Stimulated activated CD8-positive, alpha-beta memory T cell treated with anti-CD3 and anti-CD28 coated beads, Interleukin-15, amount 100 ng/mL, for 24 hours (primary cell): ENCODE data around the gene TRMT112.

ENCODE experiments used
- DNase-seq: peaks from one replicate; pipeline ENCODE4 v3.0.0-alpha.2; 2020; ENCODE audit warnings: low read depth

The TRMT112 gene

DNA sequence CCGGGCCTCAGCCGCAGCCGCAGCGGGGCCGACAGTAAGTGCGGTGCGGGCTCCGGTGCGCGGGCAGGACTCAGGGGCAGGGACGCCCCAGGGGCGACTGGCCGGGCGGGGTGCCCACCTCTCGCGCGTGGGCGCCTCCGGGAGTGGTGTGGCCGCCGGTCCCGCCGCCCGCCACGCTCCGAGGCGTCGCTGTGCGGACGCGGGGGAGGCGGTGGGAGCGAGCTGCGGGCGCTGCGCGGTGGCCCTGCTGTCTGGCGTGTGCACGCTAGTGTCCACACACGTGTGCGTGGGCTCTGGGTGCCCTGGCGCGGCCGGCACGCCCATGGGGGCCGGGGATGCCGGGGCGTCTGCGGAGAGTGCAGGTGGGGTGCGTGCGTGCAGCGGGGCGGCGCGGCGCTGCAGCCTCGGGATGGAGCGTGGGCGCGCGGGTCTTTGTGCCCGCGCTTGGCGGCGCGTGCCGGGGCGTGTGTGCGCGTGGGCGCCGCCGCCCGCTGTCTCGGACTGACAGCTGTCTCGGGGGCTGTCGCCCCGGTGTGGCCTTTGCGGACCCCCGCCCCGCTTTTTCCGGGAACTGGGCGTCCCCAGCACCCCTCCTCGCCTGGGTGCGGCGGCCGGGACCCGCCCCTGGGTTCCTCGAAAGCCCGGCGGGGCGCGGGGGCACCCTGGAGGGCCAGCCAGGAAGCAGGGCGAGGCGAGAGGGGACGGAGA is 25.5 kb downstream of the TRMT112 start:
- no peak for DNase-seq

DNA sequence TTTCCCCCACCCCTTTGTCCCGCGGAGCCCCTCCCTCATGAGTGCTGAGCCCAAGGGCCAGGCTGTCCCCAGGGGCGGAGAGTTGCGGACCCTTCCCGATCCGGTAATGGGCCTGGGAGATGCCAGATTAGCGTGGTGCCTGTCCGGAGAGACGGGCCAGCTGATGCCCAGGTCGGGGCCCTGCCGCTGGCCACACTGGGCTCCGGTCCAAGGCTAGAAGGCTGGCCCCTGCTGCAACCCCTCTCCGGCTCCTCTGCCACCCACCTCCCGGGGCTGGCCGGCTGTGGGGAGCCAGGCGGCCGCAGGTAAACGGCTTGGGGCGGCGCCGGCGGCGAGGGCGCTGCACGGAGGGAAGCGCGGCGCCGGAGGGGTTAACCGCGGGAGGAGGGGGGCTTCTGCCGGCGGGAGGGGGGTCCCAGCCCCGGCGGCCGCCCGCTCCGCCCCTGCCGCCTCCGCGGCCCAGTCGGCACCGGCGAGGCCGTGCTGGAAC is 26.1 kb downstream of the TRMT112 start, which contains the start of gene KCNK4:
KCNK4 (plus strand) TSS at position 41 of the 490 bp plus-strand sequence. CDS start 1,717 bp downstream, outside the sequence.
- DNase-seq: no peak

DNA sequence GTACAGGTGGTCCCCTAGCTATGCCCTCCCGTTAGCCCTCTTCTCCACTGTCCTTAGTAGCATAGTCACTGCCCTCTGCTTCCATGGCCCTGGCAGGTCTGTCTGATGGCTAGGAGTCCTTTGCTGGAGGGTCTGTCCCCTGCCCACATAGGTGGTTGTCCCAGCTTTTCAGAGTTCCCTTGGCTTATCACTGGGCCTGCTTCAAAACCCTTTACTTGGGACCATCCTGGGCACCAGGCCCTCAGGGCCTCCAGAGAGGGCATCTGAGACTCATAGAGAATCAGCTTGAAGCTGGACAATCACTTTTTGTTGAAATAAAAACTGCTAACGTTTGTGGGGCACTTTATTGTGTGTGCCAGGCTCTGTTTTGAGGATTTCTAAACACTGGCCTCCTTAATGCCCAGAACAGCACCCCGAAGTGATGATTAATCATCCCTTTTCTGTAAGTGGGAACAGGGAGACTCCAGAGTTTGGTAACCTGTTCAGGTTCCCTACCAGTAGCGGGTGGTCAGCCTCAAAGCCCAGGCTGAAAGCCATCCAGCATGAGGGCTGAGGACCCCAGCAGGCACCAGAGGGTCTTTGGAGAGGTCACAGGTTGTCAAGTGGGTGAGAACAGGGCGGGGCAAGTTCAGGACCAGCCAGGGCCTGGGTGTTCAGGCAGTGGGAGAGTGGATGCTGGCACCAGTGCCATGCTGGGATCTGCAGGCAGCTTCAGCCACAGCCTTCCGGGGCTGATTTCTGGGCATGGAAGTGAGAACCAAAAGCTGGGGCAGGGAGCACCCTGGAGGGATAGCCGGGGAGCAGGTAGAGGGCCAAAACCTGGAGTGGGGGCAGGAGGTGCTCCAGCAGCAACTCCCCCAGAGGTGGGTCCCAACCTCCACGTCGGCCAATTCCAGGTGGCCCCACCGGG is 26.8 kb downstream of the TRMT112 start:
- no peak for DNase-seq

DNA sequence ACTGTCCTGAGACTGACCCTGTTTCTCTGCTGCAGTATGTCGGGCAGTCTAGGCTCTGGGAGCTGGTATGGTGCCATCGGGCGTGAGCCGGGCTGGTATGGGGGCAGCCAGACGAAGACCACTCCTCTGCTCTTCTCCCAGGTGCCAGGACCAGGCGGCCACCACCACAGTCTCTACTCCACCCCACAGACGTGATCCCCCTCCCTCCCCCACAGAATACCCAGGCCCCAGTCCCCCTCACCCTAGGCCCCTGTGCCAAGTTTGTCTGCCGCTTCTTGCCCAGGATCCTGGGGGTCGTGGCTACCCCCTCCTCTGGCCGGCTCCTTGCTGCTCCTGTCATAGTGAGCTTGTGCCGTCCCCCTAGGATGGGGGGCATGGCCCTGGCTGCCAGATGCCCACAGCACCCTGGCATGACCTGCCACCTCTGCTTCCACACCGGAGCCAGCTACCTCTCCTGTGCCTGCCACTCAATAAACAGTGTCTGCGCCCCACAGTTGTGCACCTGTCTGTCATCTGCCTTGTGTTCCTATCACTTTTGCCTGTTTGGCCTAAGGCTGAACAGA is 28.3 kb downstream of the TRMT112 start:
- DNase-seq: no peak

DNA sequence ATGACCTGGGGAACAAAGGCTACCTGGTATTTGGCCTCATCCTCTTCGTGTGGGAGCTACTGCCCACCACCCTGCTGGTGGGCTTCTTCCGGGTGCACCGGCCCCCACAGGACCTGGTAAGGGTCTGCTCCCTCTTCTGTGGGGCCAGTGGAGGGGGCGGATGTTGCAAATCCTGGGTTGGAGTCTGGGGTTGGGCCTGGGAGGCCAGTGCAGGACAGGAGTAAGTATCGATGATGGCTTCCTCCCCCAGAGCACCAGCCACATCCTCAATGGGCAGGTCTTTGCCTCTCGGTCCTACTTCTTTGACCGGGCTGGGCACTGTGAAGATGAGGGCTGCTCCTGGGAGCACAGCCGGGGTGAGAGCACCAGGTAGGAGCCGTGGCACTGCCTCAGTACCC is 29.0 kb downstream of the TRMT112 start:
- DNase-seq: no peak

DNA sequence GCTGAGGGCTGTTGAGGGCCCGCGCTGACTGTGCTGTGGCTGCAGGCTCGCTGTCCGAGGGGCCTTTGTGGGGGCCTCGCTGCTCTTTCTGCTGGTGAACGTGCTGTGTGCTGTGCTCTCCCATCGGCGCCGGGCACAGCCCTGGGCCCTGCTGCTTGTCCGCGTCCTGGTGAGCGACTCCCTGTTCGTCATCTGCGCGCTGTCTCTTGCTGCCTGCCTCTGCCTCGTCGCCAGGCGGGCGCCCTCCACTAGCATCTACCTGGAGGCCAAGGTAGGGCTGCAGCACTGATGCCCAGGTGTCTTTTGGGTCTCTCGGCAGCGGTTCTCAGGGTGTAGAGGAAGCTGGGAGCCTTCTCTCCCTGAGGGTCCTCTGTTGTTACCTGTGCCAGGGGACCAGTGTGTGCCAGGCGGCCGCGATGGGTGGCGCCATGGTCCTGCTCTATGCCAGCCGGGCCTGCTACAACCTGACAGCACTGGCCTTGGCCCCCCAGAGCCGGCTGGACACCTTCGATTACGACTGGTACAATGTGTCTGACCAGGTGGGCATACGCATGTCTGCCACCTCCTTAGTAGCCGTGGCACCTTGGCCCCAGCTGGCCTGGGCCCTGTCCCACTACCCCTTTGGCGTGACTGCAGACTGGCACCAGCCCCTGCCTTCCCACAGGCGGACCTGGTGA is 29.5 kb downstream of the TRMT112 start:
- DNase-seq: no peak

DNA sequence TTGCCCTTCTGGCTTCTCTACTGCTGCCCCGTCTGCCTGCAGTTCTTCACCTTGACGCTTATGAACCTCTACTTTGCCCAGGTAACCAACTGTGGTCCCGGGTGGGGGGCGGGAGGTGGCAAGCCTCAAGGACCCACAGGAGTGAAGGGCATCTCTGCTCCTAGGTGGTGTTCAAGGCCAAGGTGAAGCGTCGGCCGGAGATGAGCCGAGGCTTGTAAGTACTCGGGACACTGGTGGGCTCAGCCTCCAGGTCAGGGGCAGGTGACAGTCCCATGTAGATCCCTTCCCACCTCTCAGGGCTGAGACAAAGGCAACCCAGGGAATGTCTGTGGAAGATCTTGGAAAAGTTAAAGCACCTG is 30.6 kb downstream of the TRMT112 start:
- DNase-seq: no peak

DNA sequence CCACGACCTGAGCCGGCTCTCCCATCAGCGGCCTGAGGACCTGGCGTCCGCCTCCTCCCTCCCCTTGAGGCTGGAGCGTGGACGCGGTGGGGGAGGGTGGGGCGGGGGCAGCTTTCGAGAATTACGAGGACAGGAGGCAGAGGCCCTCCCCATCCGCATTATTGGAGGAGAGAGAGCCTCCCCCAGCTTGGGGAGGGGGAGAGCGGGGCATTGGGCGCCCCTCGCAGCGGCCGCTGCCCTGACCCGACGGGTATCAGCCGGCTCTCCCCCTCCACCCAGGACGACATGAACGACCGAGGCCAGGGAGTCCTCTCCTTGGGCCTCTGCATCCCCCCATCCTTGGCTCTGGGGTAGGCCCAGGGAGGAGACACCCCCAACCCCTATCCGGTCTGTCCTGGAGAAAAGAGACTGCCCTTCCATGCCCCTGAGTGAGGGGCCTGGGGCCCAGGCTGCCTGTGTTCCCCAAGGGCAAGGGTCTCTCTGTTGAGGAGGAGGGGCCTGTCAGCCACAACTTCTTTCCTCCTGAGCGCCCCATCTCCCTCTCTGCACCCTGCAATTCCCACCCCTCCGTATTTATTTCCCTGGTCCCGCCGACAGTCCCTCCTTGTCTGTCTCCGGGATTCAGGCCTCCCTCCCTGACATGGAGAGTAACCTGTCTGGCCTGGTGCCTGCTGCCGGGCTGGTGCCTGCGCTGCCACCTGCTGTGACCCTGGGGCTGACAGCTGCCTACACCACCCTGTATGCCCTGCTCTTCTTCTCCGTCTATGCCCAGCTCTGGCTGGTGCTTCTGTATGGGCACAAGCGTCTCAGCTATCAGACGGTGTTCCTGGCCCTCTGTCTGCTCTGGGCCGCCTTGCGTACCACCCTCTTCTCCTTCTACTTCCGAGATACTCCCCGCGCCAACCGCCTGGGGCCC is 31.2 kb downstream of the TRMT112 start:
- no peak for DNase-seq

DNA sequence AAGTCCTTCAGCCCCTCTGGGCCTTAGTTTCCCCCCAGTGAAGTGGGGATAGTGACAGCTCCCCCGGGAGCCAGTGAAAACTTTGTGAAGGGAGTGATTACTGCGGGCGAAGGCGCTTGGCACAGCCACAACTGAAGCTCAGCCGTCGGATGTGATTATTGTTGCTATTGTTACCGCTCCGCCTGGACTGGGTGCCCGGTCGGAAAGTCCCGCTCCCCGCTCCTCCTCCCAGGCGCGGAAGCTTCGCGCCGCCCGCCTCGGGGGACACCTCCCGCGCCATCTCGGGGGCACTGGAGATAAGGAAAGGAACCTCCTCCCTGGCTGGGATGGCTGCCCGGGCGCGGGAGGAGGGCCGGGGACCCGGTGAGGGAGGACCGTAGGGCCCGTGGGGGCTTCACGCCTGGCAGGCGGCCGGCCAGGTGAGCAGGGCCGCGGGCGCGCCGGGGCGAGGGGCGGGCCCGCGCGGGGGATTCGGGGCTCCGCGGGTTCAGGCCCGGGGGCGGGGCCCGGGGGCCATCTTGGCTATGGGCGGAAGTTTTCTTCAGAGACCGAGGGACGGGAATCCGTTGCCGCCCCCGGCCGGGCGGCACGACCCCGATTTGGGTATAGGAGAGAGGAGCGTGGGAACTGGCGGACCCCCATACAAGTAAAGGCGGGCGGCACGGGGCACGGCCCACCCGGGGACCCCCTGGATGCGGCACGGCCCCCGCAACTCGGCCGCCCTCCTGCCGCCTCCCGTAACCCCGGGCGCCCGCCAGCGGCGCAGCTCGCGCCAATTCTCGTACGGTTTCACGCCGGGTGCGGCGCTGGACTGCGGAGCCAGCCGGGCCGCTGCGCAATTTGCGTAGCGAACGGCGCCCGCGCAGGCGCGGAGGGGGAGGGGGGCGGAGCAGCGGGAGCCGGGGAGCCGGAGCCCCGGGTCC is 32.1 kb downstream of the TRMT112 start, which contains the start of gene GPR137:
GPR137 (plus strand) TSS at position 887 of the 923 bp plus-strand sequence. CDS start 677 bp downstream, outside the sequence.
- peak; percentile 95 for DNase-seq

DNA sequence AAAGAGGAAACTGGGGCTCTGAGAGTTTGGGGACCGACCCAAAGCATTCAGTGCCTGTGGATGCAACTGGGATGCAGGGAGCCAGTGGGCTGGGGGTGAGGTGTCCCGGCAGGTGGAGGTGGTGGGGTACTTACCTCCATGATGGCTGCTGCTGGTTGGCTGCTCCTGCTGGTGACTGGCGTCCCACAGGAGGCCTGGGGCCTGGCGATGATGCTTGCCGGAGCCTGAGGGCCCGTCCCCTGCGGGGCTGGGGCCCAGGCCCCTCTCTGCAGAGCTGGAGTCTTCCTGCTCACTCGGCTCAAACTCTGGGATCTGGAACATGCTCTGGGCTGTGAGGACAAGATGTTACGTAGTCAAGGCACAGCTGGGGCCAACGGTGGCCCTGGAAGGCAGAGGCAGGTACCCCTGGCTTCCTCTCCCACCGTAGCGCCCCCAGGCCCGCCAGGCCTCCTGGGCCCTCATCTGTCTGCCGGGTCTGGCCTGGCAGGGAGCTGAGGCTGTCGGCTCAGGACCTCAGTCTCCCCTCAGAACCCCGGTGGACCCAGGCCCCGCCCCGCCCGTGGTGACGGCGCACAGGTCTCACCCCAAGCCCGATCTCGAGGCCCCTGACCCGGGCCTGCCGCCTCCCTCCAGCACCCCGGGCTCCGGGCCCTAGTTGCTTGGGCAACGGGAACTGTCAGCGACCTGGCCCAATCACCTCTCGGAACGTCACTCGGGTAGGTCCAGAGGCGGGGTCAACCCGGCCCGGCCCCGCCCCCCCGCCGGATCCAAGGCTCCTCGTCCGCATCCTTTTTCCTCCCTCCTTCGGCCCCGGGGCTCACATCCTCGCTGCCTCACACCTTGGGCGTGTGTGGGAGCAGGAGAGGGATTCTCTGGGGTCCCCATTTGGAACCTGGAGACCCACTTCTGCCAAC is 33.1 kb downstream of the TRMT112 start, which contains the start of gene BAD:
BAD (minus strand) TSS at position 618 of the 914 bp plus-strand sequence; CDS start at position 321, 297 bp downstream.
- peak; percentile 90 for DNase-seq

DNA sequence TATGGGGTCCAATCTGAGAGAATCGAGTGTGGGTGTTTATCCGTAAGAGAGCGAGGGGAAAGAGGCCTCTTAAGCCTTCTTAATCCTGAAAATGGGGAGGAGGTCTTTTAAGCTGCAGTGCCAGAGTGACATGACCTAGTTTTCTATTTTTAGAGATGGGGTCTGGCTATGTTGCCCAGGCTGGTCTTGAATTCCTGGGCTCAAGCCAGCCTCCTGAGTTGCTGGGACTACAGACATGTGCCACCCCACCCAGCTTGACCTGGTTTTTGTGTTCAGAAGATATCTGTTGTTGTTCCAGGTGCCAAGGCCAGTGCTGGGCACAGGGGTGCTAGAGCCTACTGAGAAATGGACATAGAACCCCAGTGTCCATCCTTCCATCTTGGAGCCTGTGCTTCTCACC is 34.3 kb downstream of the TRMT112 start:
- no peak for DNase-seq

DNA sequence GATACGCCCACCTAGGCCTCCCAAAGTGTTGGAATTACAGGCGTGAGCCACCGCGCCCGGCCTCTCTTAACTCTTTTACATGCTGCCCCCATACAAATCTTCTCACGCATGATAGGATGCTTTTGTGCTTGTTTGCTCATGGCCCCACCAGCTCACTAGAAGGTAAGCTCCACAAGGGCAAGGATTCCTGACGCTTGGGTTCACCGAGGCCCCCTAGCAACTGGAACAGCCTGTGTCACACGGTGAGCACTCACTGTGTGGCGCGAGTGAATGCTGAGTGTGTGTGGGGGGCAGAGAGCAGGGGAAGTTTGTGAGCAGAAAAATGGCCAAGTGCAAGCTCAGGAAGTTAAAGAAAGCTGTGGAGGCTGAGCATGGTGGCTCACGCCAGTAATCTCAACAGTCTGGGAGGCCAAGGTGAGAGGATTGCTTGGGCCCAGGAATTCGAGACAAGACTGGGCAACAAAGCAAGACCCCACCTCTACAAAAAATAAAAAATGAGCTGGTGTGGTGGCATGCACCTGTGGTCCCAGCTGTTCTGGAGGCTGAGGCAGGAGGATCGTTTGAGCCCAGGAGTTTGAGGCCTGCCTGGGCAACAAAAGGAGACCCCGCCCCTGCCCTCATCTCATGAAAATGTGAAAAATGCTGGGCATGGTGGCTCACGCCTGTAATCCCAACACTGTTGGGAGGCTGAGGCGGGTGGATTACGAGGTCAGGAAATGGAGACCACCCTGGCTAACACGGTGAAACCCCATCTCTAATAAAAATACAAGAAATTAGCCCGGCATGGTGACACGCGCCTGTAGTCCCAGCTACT is 35.2 kb downstream of the TRMT112 start:
- no peak for DNase-seq

DNA sequence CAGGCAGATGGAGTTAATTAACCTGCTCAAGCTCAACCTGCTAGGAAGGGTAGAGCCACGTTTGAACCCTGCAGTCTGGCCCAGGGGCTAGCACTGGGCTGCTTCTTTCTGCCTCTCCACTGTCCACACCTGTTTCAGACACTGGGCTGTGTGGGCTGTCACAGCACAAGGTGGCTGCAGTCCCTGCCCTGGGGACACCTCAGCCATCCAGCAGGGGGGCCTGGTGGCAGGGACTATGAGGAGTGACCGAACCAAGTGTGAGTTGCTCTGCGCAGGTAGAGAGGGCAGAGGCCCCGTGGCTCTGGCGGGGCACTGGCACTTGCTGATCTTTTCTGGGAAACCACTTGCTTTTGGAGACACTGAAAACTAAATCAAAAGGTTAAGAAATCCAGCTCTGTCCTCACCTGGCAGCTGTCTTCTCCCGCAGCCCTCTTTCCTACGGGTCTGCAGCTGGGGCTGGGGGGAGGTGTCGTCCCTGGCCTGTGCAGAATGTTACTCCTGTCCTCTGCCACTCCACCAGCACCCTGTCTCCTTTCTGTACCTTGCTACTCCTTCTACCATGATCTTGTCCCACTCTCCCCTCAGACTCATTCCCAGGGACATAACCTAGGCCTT is 38.7 kb downstream of the TRMT112 start:
- no peak for DNase-seq

DNA sequence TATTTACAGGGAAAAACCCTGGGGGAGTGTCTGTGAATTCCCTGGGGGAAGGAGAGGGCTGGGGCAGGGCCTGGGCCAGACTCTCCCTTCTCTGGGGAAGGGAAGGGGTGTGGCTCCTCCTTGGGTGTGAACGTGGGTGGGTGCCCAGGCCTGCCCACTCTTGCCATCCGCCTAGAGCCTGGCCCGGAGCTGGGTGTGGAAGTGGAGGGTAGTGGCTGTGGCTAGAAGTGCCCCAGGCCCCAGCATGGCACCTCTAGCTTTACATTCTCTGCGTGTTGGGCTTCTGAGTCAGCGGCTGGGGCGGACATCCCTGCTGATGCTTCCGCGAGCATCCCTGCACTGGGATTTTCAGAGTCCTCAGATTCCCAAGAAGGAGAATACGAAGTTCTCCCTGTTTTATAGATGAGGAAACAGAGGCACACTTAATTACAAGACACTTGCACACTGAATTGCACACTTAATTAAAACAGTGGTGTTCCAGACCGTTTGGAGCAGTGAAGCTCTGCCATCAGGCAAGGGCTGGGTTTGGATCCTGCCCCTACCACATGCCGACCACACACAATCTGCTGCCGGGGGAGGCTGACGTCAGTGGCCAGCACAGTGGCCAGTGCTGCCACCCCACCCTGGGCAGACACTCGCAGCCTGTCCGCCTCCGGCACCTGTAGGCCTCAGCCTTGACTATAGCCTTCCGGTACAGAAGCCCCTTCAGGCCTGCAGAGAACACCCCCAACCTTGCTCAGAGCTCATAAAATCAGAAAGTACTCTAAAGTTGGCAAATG is 40.5 kb downstream of the TRMT112 start:
- no peak for DNase-seq

DNA sequence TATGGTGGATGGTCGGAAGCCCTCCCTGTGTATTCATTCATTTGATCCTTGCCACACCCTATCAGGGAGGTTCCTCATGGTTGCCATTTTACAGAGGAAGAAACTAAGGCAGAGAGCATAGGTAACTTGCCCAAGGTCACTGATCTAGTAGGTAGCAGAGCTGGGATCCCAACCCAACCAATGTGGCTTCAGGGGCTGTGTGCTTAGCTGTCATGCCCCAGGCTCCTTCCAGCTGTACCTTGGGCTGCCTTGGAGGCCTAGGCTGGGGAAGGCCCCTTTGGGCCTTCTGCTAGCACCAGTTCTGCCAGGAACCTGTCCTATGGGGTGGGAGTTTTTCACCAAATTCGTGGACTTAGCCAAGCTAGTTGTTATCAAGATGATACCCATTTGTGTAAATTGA is 41.5 kb downstream of the TRMT112 start:
- DNase-seq: no peak

DNA sequence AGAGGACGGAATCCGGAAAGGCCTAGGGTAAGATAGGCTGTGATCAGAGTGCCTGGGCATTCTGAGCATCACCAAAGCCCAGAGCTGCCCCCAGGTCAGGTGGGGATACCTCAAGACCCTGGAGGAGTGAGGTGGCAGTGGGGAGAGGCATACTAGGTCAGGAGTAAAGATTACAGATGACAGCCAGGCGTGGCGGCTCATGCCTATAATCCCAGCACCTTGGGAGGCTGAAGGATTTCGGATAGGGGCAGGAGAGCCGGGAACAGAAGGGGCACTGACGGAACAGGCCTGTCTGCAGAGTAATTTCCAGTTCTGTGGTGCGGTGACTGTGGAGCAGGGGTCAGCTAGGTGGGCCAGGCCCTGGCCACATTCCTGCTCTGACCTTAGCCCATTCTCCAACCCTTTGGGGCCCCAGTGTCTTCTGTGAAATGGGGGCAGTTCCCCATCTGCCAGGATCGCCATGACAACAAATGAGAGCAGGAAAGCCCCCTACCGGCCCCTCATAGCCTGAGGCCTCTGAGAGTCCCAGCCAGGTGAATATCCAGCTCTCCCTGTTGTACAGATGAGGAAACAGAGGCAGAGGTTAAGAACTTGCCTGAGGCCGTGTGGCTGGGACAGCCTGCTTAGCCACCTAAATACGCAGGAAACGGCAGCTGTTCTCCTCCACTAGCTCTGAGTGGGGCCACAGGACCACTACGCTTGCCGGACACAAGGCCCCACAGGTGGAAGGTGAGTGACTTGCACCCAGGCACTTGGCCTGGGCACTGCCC is 42.1 kb downstream of the TRMT112 start:
- no peak for DNase-seq
